Activated CD4-positive, alpha-beta memory T cell treated with anti-CD3 and anti-CD28 coated beads for 36 hours (primary cell): ENCODE results near the gene DHRS12. TPM values are rescaled to one million over a fixed set of nuclear protein-coding genes. Genes with fewer than 3 reads are reported as not detected.

Experiments
- CTCF ChIA-PET: fragments of 350-600 bp; sonication (Branson Sonifier 250); formaldehyde crosslinking; loops from one replicate; lab custom pipeline; 2021; ENCODE audit warnings: antibody characterized with exemption, inconsistent platforms; lab: Charles Lee
- POLR2A ChIA-PET: fragments of 350-600 bp; sonication (Branson Sonifier 250); formaldehyde crosslinking; loops from one replicate; lab custom pipeline; 2021; ENCODE audit warnings: antibody characterized with exemption; lab: Charles Lee
- DNase-seq: peaks from one replicate; pipeline ENCODE4 v3.0.0-alpha.2; 2020
- H3K27ac Mint-ChIP-seq: one replicate; pipeline ENCODE4 v1.8.0; 2021; ENCODE audit warnings: mixed read lengths
- H3K27me3 Mint-ChIP-seq: one replicate; pipeline ENCODE4 v1.8.0; 2021; ENCODE audit warnings: mixed read lengths
- H3K36me3 Mint-ChIP-seq: one replicate; pipeline ENCODE4 v1.8.0; 2021; ENCODE audit warnings: mixed read lengths
- H3K4me1 Mint-ChIP-seq: one replicate; pipeline ENCODE4 v1.8.0; 2021; ENCODE audit warnings: low read depth, mixed read lengths
- H3K4me3 Mint-ChIP-seq: one replicate; pipeline ENCODE4 v1.8.0; 2021; ENCODE audit warnings: mild to moderate bottlenecking, mixed read lengths
- H3K9me3 Mint-ChIP-seq: one replicate; pipeline ENCODE4 v1.8.0; 2021; ENCODE audit warnings: mixed read lengths
- intact Hi-C: fragments of 100-400 bp; cut with micrococcal nuclease; formaldehyde crosslinking; loops from one replicate; pipeline ENCODE4 v1.15.1; 2023
- total RNA-seq, 2 experiments: library from RNA; stranded (reverse); gene quantifications; one replicate each; pipeline ENCODE4 v1.2.3, GENCODE V29; 2021

DHRS12 gene
- total RNA-seq, 2 experiments from 2014 or later: 6.7 to 7.0 TPM

- H3K27ac Mint-ChIP-seq: no peak overlapping the region
- H3K9me3 Mint-ChIP-seq: no peaks in the 10 kb centered on the region
- peak; percentile 33 for DNase-seq
- H3K27me3 Mint-ChIP-seq: no peaks in the 10 kb centered on the region
- no peak overlapping the region for H3K4me3 Mint-ChIP-seq
- CTCF ChIA-PET: interaction anchor here (0.9 to 2.1 kb wide), 5 partner anchors 12 to 656 kb away, joined by 3 to 7 read pairs (median 3); no protein-coding TSS in a partner anchor
- intact Hi-C loops: no loop called here
- no peaks in the 10 kb centered on the region for H3K36me3 Mint-ChIP-seq
- peaks cover 7% of the 10 kb centered on the region for H3K4me1 Mint-ChIP-seq
- POLR2A ChIA-PET: no interaction called here
These were observed 22.5 kb downstream of the DHRS12 start for GRCh38 chr13:51781246-51782022.

- Mint-ChIP-seq H3K4me1 (no peaks in the 10 kb centered on the region), H3K27me3 (no peaks in the 10 kb centered on the region), H3K27ac (no peak overlapping the region), H3K4me3 (no peak overlapping the region), H3K36me3 (no peaks in the 10 kb centered on the region), H3K9me3 (no peaks in the 10 kb centered on the region)
- CTCF ChIA-PET: no interaction called here
- POLR2A ChIA-PET: no interaction called here
- intact Hi-C loops: no loop called here
- DNase-seq: no peak
These were observed 23.9 kb downstream of the DHRS12 start for GRCh38 chr13:51780099-51780498.

GRCh38 chr13:51778392-51778791 is 25.6 kb downstream of the DHRS12 start:
- ChIA-PET CTCF (interaction anchor here (1.3 kb wide), 1 partner anchor 19 kb away, joined by 4 read pairs; no protein-coding TSS in a partner anchor), POLR2A (no interaction called here)
- H3K4me1 Mint-ChIP-seq: no peaks in the 10 kb centered on the region
- no peaks in the 10 kb centered on the region for H3K27me3 Mint-ChIP-seq
- intact Hi-C loops: no loop called here
- no peaks in the 10 kb centered on the region for H3K36me3 Mint-ChIP-seq
- no peak overlapping the region for H3K27ac Mint-ChIP-seq
- H3K9me3 Mint-ChIP-seq: no peaks in the 10 kb centered on the region
- no peak overlapping the region for H3K4me3 Mint-ChIP-seq
- no peak for DNase-seq

GRCh38 chr13:51777921-51778320 is 26.0 kb downstream of the DHRS12 start:
- Mint-ChIP-seq H3K27me3 (no peaks in the 10 kb centered on the region), H3K9me3 (no peaks in the 10 kb centered on the region), H3K36me3 (no peaks in the 10 kb centered on the region), H3K27ac (no peak overlapping the region), H3K4me1 (no peaks in the 10 kb centered on the region), H3K4me3 (no peak overlapping the region)
- POLR2A ChIA-PET: no interaction called here
- intact Hi-C loops: no loop called here
- CTCF ChIA-PET: interaction anchor here (1.3 kb wide), 1 partner anchor 20 kb away, joined by 4 read pairs; no protein-coding TSS in a partner anchor
- no peak for DNase-seq

- POLR2A ChIA-PET: no interaction called here
These were observed 27.8 kb downstream of the DHRS12 start for GRCh38 chr13:51776179-51776578.

GRCh38 chr13:51773515-51773914 is 30.4 kb downstream of the DHRS12 start:
- no peak overlapping the region for H3K4me3 Mint-ChIP-seq
- peaks cover 2% of the 10 kb centered on the region for H3K36me3 Mint-ChIP-seq
- no peak overlapping the region for H3K27ac Mint-ChIP-seq
- DNase-seq: no peak
- H3K4me1 Mint-ChIP-seq: no peaks in the 10 kb centered on the region
- H3K27me3 Mint-ChIP-seq: no peaks in the 10 kb centered on the region
- ChIA-PET POLR2A (no interaction called here), CTCF (no interaction called here)
- intact Hi-C loops: no loop called here
- H3K9me3 Mint-ChIP-seq: no peaks in the 10 kb centered on the region

More at GRCh38 chr13:51776179-51776578, 27.8 kb downstream of the DHRS12 start:
- Mint-ChIP-seq H3K4me1 (no peaks in the 10 kb centered on the region), H3K27ac (no peak overlapping the region), H3K36me3 (peaks cover 2% of the 10 kb centered on the region), H3K4me3 (no peak overlapping the region), H3K9me3 (no peaks in the 10 kb centered on the region), H3K27me3 (no peaks in the 10 kb centered on the region)
- no peak for DNase-seq
- CTCF ChIA-PET: no interaction called here
- intact Hi-C loops: no loop called here

- no peak for DNase-seq
- POLR2A ChIA-PET: no interaction called here
- no peaks in the 10 kb centered on the region for H3K4me1 Mint-ChIP-seq
- no peak overlapping the region for H3K4me3 Mint-ChIP-seq
- H3K27me3 Mint-ChIP-seq: no peaks in the 10 kb centered on the region
- no peaks in the 10 kb centered on the region for H3K9me3 Mint-ChIP-seq
- CTCF ChIA-PET: no interaction called here
- no peak overlapping the region for H3K27ac Mint-ChIP-seq
- intact Hi-C loops: no loop called here
- H3K36me3 Mint-ChIP-seq: peaks cover 2% of the 10 kb centered on the region
These were observed 31.2 kb downstream of the DHRS12 start for GRCh38 chr13:51772781-51773180.

- intact Hi-C loops: no loop called here
- H3K36me3 Mint-ChIP-seq: peaks cover 2% of the 10 kb centered on the region
- POLR2A ChIA-PET: no interaction called here
- DNase-seq: no peak
- H3K4me3 Mint-ChIP-seq: no peak overlapping the region
- H3K4me1 Mint-ChIP-seq: no peaks in the 10 kb centered on the region
- no peak overlapping the region for H3K27ac Mint-ChIP-seq
- H3K9me3 Mint-ChIP-seq: no peaks in the 10 kb centered on the region
- H3K27me3 Mint-ChIP-seq: no peaks in the 10 kb centered on the region
- CTCF ChIA-PET: no interaction called here
These were observed 31.9 kb downstream of the DHRS12 start for GRCh38 chr13:51772105-51772455.

GRCh38 chr13:51771418-51772104 is 32.4 kb downstream of the DHRS12 start:
- Mint-ChIP-seq H3K36me3 (peaks cover 2% of the 10 kb centered on the region), H3K4me3 (no peak overlapping the region), H3K27ac (no peak overlapping the region), H3K9me3 (no peaks in the 10 kb centered on the region), H3K4me1 (no peaks in the 10 kb centered on the region), H3K27me3 (no peaks in the 10 kb centered on the region)
- DNase-seq: no peak
- CTCF ChIA-PET: no interaction called here
- intact Hi-C loops: no loop called here
- POLR2A ChIA-PET: no interaction called here

- ChIA-PET CTCF (no interaction called here), POLR2A (no interaction called here)
- Mint-ChIP-seq H3K9me3 (no peaks in the 10 kb centered on the region), H3K36me3 (peaks cover 2% of the 10 kb centered on the region), H3K27me3 (no peaks in the 10 kb centered on the region), H3K4me1 (peaks cover 4% of the 10 kb centered on the region), H3K27ac (no peak overlapping the region), H3K4me3 (no peak overlapping the region)
- intact Hi-C loops: no loop called here
- no peak for DNase-seq
These were observed 33.1 kb downstream of the DHRS12 start for GRCh38 chr13:51770681-51771417.

GRCh38 chr13:51770160-51770559 is 33.8 kb downstream of the DHRS12 start:
- Mint-ChIP-seq H3K4me1 (peaks cover 11% of the 10 kb centered on the region), H3K27ac (no peak overlapping the region), H3K27me3 (no peaks in the 10 kb centered on the region), H3K9me3 (no peaks in the 10 kb centered on the region), H3K4me3 (no peak overlapping the region), H3K36me3 (peaks cover 2% of the 10 kb centered on the region)
- ChIA-PET CTCF (no interaction called here), POLR2A (no interaction called here)
- no peak for DNase-seq
- intact Hi-C loops: no loop called here

GRCh38 chr13:51769455-51770127 is 34.4 kb downstream of the DHRS12 start:
- no peak overlapping the region for H3K27ac Mint-ChIP-seq
- no peak overlapping the region for H3K4me3 Mint-ChIP-seq
- H3K4me1 Mint-ChIP-seq: peaks cover 17% of the 10 kb centered on the region
- no peaks in the 10 kb centered on the region for H3K27me3 Mint-ChIP-seq
- no peak for DNase-seq
- ChIA-PET POLR2A (no interaction called here), CTCF (no interaction called here)
- H3K36me3 Mint-ChIP-seq: peaks cover 2% of the 10 kb centered on the region
- intact Hi-C loops: loop anchor here (10.0 kb wide), 1 partner anchor 155 kb away; no protein-coding TSS in a partner anchor
- no peaks in the 10 kb centered on the region for H3K9me3 Mint-ChIP-seq
